Epithelial cell of esophagus (primary cell): Measurements from ENCODE around the gene GRB10.
A peak's percentile ranks its signal among the peaks of the same experiment; 100 is the strongest.

Source experiments
- DNase-seq: peaks from one replicate; pipeline ENCODE4 v3.0.0; 2010; ENCODE audit warnings: low read depth
- H3K4me3 ChIP-seq: 2 replicates; pipeline ENCODE4 v1.5.1; 2011; ENCODE audit warnings: mild to moderate bottlenecking, low read length, control low read depth
- CTCF ChIP-seq: IDR thresholded peaks from 2 replicates; pipeline ENCODE4 v1.5.1; 2011; ENCODE audit warnings: low read depth, mild to moderate bottlenecking, low read length, control low read depth, inconsistent platforms; ENCODE audit not compliant: insufficient read depth; ENCODE audit errors: missing control alignments

The GRB10 gene

DNA sequence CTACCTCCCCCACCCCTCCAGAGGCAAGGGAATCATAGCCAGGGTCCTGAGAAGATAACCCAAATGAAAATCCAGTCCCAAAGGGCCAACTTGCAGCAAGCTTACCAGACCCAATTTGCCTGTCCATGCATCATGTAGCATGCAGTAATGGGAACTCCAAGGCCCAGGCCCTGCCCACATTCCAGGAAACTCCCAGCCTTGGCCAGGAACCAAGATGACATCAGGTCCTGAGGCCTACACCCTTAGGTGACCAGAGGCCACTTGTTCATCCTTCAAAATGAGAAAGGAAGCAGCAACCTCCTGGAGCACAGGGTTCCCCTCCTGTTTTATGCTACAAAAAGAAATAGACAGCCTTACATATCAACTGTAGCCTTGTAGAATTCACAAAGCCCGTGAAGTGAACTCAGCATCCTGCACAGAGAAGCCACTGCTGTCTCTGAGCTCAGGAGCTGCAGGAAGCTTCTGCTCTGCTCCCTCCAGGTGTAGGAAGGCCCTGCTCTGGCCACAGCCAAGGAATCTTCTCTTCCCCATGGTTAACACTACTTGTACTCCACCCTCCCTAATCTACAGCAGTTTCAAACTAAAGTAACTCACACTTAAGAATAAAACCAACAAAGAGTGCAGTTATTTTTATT lies 30.3 kb upstream of the GRB10 start:
- TF ChIP-seq CTCF, result no peak
- DNase-seq, result peak; percentile 84
- no peak overlapping the region for H3K4me3 ChIP-seq

GRCh38 chr7:50812094-50812493 lies 29.4 kb upstream of the GRB10 start:
- no peak overlapping the region for H3K4me3 ChIP-seq
- DNase-seq, result no peak
- TF ChIP-seq CTCF, result no peak

- peak; percentile 81 for DNase-seq
- no peak overlapping the region for H3K4me3 ChIP-seq
- no peak for TF ChIP-seq CTCF
Observed at GRCh38 chr7:50808282-50808888, 25.7 kb upstream of the GRB10 start.

DNA sequence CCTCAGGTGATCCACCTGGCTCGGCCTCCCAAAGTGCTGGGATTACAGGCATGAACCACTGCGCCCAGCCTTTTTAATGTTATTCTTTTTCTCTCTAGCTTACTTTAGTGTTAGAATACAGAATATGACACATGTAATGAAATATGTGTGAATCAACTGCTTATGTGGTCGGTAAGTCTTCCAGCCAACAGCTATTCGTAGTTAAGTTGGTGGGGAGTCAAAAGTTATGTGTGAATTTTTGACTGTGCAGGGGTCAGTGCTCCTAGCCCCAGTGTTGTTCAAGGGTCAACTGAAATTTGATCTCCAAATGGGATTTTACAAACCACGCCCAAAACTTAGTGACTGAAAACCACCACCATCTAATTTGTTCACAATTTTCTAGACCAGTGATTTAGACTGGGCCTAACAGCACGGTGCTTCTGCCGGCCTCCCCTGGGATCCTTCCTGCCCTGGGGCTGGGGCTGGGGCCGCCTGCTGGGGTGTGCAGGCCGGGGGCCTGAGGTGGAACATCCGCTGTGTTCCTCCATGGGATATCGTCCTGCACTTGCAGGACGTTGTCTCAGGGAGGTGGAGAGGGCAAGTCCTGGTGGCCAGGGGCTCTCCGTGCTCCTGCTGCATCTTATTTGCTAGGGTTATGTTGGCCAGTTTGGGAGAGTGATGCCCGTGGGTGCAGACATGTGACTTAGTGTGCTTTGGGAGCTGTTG lies 24.5 kb upstream of the GRB10 start:
- H3K4me3 ChIP-seq, result no peak overlapping the region
- TF ChIP-seq CTCF, result no peak
- DNase-seq, result peak; percentile 52

DNA sequence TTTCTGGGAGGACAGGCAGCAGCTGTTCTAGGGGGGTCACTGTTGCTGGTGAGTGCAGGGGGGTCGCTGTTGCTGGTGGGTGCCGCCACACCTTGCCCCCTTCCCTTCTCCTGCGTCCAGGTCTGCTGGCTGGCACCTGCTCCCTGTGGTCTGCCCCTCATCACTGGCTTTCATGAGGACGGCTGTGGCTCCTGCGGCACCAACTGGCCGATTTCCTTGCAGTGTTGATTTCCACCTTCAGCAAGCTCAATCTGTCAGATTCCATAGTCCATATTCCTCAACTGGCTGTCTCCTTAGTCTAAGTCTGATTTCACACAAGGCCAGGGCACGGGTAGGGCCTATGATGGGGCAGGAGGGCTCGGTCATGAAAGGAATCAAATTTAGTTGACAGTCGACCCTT lies 23.4 kb upstream of the GRB10 start:
- no peak overlapping the region for H3K4me3 ChIP-seq
- no peak for DNase-seq
- TF ChIP-seq CTCF, result no peak

GRCh38 chr7:50805447-50806125 lies 22.9 kb upstream of the GRB10 start:
- DNase-seq, result peak; percentile 53
- TF ChIP-seq CTCF, result no peak
- no peak overlapping the region for H3K4me3 ChIP-seq
